A549 (cell line): ENCODE data around the gene DISP3. TPM values are rescaled to one million over a fixed set of nuclear protein-coding genes. Genes with fewer than 3 reads are reported as not detected.
A peak's percentile ranks its signal among the peaks of the same experiment; 100 is the strongest.

Experiments
- ATAC-seq, 2 experiments: fragments of 200-7000 bp in 1 of 2; fragments of >200 bp in 1 of 2; cut with Nextera tagmentation in 1 of 2; cut with Tn5 transposase in 1 of 2; 3 replicates each; pipeline versions ENCODE4 v1.8.0 to v1.9.1; 2018 to 2020; ENCODE audit warnings: mild to moderate bottlenecking in 1 of 2, moderate library complexity in 1 of 2
- CTCF ChIA-PET: fragments of 300-600 bp; sonication (Branson Sonifier 250); formaldehyde crosslinking; extraction: SDS; loops from one replicate; lab custom pipeline; 2021; ENCODE audit warnings: antibody characterized with exemption, inconsistent platforms; lab: Yijun Ruan, JAX
- POLR2A ChIA-PET: fragments of 350-600 bp; formaldehyde crosslinking; extraction: SDS; loops from one replicate; lab custom pipeline; 2021; ENCODE audit warnings: antibody characterized with exemption, inconsistent platforms; lab: Yijun Ruan, JAX
- DNase-seq, 2 experiments: peaks; one replicate each; pipeline versions ENCODE4 v3.0.0 to v3.0.0-alpha.2; 2011 to 2016; ENCODE audit warnings: low read depth in 1 of 2, low spot score in 1 of 2
- FAIRE-seq: peaks from 2 replicates; lab custom pipeline; 2011; peaks lifted over from hg19 to GRCh38; lab: Jason Lieb, UNC
- H3K27ac ChIP-seq, 2 experiments: fragments of >200 bp; sonication (Bioruptor Twin); formaldehyde crosslinking; 3 replicates each; pipeline ENCODE4 v1.5.1; 2016 to 2017
- H3K4me1 ChIP-seq: fragments of >200 bp; sonication (Bioruptor Twin); formaldehyde crosslinking; 3 replicates; pipeline ENCODE4 v1.6.1; 2016
- H3K4me2 ChIP-seq: fragments of >200 bp; sonication (Bioruptor Twin); formaldehyde crosslinking; 3 replicates; pipeline ENCODE4 v1.6.1; 2016
- H3K4me3 ChIP-seq: fragments of >200 bp; sonication (Bioruptor Twin); formaldehyde crosslinking; 3 replicates; pipeline ENCODE4 v1.5.1; 2016
- H3K9me3 ChIP-seq: fragments of >200 bp; sonication (Bioruptor Twin); formaldehyde crosslinking; 3 replicates; pipeline ENCODE4 v1.6.1; 2016
- CBX2 ChIP-seq: fragments of 200-600 bp; sonication (generic); IDR thresholded peaks from 2 replicates; pipeline ENCODE4 v1.6.1; 2016; ENCODE audit warnings: low read depth, mild to moderate bottlenecking, borderline replicate concordance
- E2F6 ChIP-seq: IDR thresholded peaks from 2 replicates; pipeline ENCODE4 v1.6.1; 2012; ENCODE audit warnings: low read depth, borderline replicate concordance
- EHMT2 ChIP-seq: fragments of 200-600 bp; sonication (generic); IDR thresholded peaks from 2 replicates; pipeline ENCODE4 v1.6.1; 2016; ENCODE audit warnings: antibody characterized with exemption, low read depth, mild to moderate bottlenecking, moderate library complexity
- ESRRA ChIP-seq: fragments of 150-350 bp; IDR thresholded peaks from 2 replicates; pipeline ENCODE4 v1.6.1; 2014; ENCODE audit warnings: mild to moderate bottlenecking, low read length, borderline replicate concordance
- HEYL ChIP-seq: fragments of 250-450 bp; sonication (Bioruptor Pico); IDR thresholded peaks from 2 replicates; pipeline ENCODE4 v1.8.0; 2021; ENCODE audit warnings: mild to moderate bottlenecking, moderate library complexity
- HMGXB4 ChIP-seq: fragments of 250-450 bp; sonication (Bioruptor Pico); IDR thresholded peaks from 2 replicates; pipeline ENCODE4 v1.5.0; 2021; ENCODE audit warnings: mild to moderate bottlenecking, moderate library complexity, borderline replicate concordance
- HOXA7 ChIP-seq: fragments of 250-450 bp; sonication (Bioruptor Pico); IDR thresholded peaks from 2 replicates; pipeline ENCODE4 v1.5.0; 2020; ENCODE audit warnings: mild to moderate bottlenecking, moderate library complexity
- HOXB5 ChIP-seq: fragments of 250-450 bp; sonication (Bioruptor Pico); IDR thresholded peaks from 2 replicates; pipeline ENCODE4 v1.5.0; 2020; ENCODE audit warnings: mild to moderate bottlenecking, moderate library complexity
- JUNB ChIP-seq: fragments of >200 bp; sonication (Bioruptor Twin); formaldehyde crosslinking; IDR thresholded peaks from 2 replicates; pipeline ENCODE4 v1.6.1; 2016
- MAFK ChIP-seq: fragments of 450-650 bp; IDR thresholded peaks from 2 replicates; pipeline ENCODE4 v1.6.1; 2014; ENCODE audit not compliant: partially characterized antibody
- MAX ChIP-seq: IDR thresholded peaks from 2 replicates; pipeline ENCODE4 v1.6.1; 2012
- MAZ ChIP-seq: fragments of 150-350 bp; IDR thresholded peaks from 2 replicates; pipeline ENCODE4 v1.6.1; 2014; ENCODE audit warnings: antibody characterized with exemption, low read depth, low read length, borderline replicate concordance
- NR3C1 ChIP-seq: fragments of >200 bp; sonication (Bioruptor Twin); formaldehyde crosslinking; IDR thresholded peaks from 3 replicates; pipeline ENCODE4 v1.6.1; 2017
- PHF8 ChIP-seq: fragments of 200-600 bp; sonication (generic); IDR thresholded peaks from 2 replicates; pipeline ENCODE4 v1.6.1; 2016; ENCODE audit warnings: low read depth, mild to moderate bottlenecking, antibody characterized with exemption, moderate library complexity, borderline replicate concordance
- POLR2AphosphoS2 ChIP-seq: conservative IDR thresholded peaks from 2 replicates; pipeline ENCODE4 v1.6.1; 2012; ENCODE audit warnings: low read length, improper control_type of control experiment, inconsistent platforms
- RARB ChIP-seq: fragments of 250-450 bp; sonication (Bioruptor Pico); IDR thresholded peaks from 2 replicates; pipeline ENCODE4 v1.8.0; 2021; ENCODE audit warnings: mild to moderate bottlenecking, moderate library complexity
- RCOR1 ChIP-seq: fragments of 150-350 bp; IDR thresholded peaks from 2 replicates; pipeline ENCODE4 v1.6.1; 2014; ENCODE audit warnings: antibody characterized with exemption, low read length, low read depth
- RFX5 ChIP-seq: fragments of 450-650 bp; IDR thresholded peaks from 2 replicates; pipeline ENCODE4 v1.7.1; 2014; ENCODE audit warnings: antibody characterized with exemption, mild to moderate bottlenecking, moderate library complexity
- RNF2 ChIP-seq: fragments of 200-600 bp; sonication (generic); IDR thresholded peaks from 2 replicates; pipeline ENCODE4 v1.6.1; 2016; ENCODE audit warnings: low read depth, mild to moderate bottlenecking, antibody characterized with exemption, moderate library complexity, borderline replicate concordance
- SMC3 ChIP-seq: fragments of >200 bp; sonication (Bioruptor Twin); formaldehyde crosslinking; IDR thresholded peaks from 3 replicates; pipeline ENCODE4 v1.6.1; 2018; ENCODE audit warnings: inconsistent platforms
- TP53 ChIP-seq: fragments of 250-450 bp; sonication (Bioruptor Pico); IDR thresholded peaks from 2 replicates; pipeline ENCODE4 v1.5.0; 2021; ENCODE audit warnings: mild to moderate bottlenecking, moderate library complexity
- ZFP36 ChIP-seq: fragments of 450-650 bp; IDR thresholded peaks from 2 replicates; pipeline ENCODE4 v1.6.1; 2014; ENCODE audit warnings: borderline replicate concordance; ENCODE audit not compliant: partially characterized antibody
- WGBS: methylation state at CpG from one replicate; pipeline ENCODE4 v1.1.6; 2017; ENCODE audit errors: missing lambda C conversion rate; 5-methylcytosine and 5-hydroxymethylcytosine counted together
- polyA plus RNA-seq, 4 experiments: library from polyadenylated mRNA; depleted of rRNA in 3 of 4; stranded (reverse); fragments of >200 nt; fragmentation: RNase III in 1 of 4; extraction: RNeasy Plus Mini Kit Qiagen cat#74134 plus additional on column Dnase treatment in 1 of 4; gene quantifications; 2 replicates in 3 of 4; 3 replicates in 1 of 4; pipeline ENCODE4 v1.2.3, GENCODE V29; 2011 to 2017
- TF ChIP-seq, protein P1 (sequence below): fragments of 150-350 bp; IDR thresholded peaks from 2 replicates; pipeline ENCODE4 v1.6.1; 2014; ENCODE audit warnings: low read depth, mild to moderate bottlenecking, low read length
- TF ChIP-seq, protein P2 (sequence below): fragments of >200 bp; sonication (Bioruptor Twin); formaldehyde crosslinking; IDR thresholded peaks from 3 replicates; pipeline ENCODE4 v1.5.1; 2016

The DISP3 gene
- polyA plus RNA-seq, 2 of the 4 experiments (the other 2 are of a cell fraction): 0.09 to 0.22 TPM

GRCh38 chr1:11535316-11535715 is 56.4 kb downstream of the DISP3 start (continued):
- TF ChIP-seq POLR2AphosphoS2: no peak

DNA sequence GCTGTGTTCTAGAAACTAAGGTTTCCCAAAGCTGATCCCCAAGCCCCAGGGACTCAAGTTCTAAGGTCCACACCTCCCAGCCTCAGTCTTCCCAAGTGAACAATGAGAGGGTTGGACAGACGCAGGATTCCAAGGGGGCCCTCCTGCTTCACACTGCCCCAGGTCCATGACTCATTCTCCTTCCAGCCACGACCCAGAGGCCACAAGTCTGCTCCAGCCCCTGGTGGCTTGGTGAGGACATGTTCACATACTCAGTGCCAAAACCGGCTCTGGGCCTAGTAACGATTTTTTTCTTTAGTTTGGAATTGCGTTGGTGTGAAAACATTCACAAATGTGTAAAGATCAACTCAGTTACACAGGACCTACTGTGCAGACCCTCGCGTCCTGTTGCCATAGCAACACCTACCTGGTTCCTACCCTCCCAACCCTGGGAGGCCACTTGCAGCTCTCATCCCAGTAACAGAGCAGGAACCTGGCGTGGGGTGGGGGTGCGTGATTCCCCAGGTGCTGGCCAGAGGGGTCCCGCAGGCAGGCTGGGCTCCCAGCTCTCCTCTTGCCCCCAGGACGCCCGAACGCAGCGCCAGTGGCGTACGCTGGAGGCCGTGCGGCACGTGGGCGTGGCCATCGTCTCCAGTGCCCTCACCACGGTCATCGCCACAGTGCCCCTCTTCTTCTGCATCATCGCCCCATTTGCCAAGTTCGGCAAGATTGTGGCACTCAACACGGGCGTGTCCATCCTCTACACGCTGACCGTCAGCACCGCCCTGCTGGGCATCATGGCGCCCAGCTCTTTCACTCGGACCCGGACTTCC is 57.0 kb downstream of the DISP3 start:
- 58% methylated on average over 20 of the region's 33 CpGs for WGBS
- Histone ChIP-seq H3K27ac (no peak overlapping the region), H3K4me3 (no peak overlapping the region), H3K4me2 (no peak overlapping the region), H3K9me3 (no peaks in the 10 kb centered on the region), H3K4me1 (no peaks in the 10 kb centered on the region)
- ChIA-PET POLR2A (no interaction called here), CTCF (interaction anchor here (1.0 kb wide), 1 partner anchor 106 kb away, joined by 3 read pairs; no protein-coding TSS in a partner anchor)
- no peak for FAIRE-seq
- peak in 1 of 2 experiments; percentile 69; a peak in 3 of 6 replicates for ATAC-seq
- DNase-seq: peak; percentile 12 to 19
- TF ChIP-seq RARB (CRISPR knock-in tag) (no peak), SMC3 (no peak), JUNB (no peak), RCOR1 (no peak), ZFP36 (no peak), HMGXB4 (CRISPR knock-in tag) (no peak), CBX2 (no peak), MAFK (no peak), ESRRA (no peak), NR3C1 (no peak), RNF2 (no peak), MAX (no peak)
- TF ChIP-seq, protein P1, sequence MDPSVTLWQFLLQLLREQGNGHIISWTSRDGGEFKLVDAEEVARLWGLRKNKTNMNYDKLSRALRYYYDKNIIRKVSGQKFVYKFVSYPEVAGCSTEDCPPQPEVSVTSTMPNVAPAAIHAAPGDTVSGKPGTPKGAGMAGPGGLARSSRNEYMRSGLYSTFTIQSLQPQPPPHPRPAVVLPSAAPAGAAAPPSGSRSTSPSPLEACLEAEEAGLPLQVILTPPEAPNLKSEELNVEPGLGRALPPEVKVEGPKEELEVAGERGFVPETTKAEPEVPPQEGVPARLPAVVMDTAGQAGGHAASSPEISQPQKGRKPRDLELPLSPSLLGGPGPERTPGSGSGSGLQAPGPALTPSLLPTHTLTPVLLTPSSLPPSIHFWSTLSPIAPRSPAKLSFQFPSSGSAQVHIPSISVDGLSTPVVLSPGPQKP: no peak

DNA sequence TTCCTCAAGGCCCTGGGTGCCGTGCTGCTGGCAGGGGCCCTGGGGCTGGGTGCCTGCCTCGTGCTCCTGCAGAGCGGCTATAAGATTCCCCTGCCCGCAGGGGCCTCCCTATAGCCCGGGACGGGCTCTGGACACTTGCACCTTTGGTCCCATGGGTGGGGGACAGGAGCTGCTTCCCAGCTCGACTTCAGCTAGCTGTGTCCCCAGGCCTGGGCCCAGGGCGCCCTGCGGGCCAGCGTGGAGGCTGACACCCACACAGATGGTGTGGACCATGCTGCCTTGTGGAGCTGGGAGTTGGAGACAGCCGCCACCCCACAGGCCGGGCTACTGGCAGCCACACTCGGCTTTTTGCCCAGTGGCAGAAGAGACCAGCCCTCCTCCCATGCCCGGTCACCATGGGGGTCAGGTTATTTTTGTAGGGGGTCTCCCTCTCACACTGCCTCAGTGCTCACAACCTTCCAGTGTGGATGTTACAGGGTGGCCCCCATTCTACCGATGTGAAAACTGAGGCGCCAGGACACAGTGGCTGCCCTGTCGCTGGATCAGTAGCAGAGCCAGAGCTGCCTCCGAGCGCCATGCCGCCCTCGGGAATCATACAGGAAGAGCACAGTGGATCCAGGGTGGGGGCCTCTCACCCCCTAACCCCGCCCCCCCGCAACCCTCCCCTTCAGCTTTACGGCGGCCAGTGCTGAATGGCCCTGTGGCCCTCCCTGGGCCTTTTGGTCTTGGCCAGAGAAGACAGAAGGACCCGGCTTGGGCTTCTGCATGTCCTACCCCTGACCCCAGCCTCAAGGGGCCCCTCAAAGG is 57.8 kb downstream of the DISP3 start:
- ChIA-PET POLR2A (no interaction called here), CTCF (no interaction called here)
- FAIRE-seq (no peak), DNase-seq (no peak), ATAC-seq (no peak)
- Histone ChIP-seq H3K4me2 (no peak overlapping the region), H3K9me3 (no peaks in the 10 kb centered on the region), H3K4me1 (no peaks in the 10 kb centered on the region), H3K27ac (no peak overlapping the region), H3K4me3 (no peak overlapping the region)
- WGBS: 40% methylated on average over 5 of the region's 26 CpGs
- TF ChIP-seq TP53 (CRISPR knock-in tag) (no peak), HOXA7 (no peak), HEYL (CRISPR knock-in tag) (no peak), HOXB5 (CRISPR knock-in tag) (no peak), RFX5 (no peak), JUNB (no peak), MAX (no peak), RARB (CRISPR knock-in tag) (no peak), MAZ (no peak), E2F6 (no peak), EHMT2 (no peak), PHF8 (no peak), POLR2AphosphoS2 (no peak)
- TF ChIP-seq, protein P2, sequence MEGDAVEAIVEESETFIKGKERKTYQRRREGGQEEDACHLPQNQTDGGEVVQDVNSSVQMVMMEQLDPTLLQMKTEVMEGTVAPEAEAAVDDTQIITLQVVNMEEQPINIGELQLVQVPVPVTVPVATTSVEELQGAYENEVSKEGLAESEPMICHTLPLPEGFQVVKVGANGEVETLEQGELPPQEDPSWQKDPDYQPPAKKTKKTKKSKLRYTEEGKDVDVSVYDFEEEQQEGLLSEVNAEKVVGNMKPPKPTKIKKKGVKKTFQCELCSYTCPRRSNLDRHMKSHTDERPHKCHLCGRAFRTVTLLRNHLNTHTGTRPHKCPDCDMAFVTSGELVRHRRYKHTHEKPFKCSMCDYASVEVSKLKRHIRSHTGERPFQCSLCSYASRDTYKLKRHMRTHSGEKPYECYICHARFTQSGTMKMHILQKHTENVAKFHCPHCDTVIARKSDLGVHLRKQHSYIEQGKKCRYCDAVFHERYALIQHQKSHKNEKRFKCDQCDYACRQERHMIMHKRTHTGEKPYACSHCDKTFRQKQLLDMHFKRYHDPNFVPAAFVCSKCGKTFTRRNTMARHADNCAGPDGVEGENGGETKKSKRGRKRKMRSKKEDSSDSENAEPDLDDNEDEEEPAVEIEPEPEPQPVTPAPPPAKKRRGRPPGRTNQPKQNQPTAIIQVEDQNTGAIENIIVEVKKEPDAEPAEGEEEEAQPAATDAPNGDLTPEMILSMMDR: no peak
- TF ChIP-seq, protein P1: no peak
